HG03135 (cell line): ENCODE data around the gene MTOR.

Experiments
- ATAC-seq: cut with Tn5 transposase; IDR thresholded peaks from one replicate; pipeline ENCODE4 v1.9.1; 2021; ENCODE audit warnings: mild to moderate bottlenecking, moderate library complexity; ENCODE audit not compliant: unreplicated experiment

Gene MTOR

DNA sequence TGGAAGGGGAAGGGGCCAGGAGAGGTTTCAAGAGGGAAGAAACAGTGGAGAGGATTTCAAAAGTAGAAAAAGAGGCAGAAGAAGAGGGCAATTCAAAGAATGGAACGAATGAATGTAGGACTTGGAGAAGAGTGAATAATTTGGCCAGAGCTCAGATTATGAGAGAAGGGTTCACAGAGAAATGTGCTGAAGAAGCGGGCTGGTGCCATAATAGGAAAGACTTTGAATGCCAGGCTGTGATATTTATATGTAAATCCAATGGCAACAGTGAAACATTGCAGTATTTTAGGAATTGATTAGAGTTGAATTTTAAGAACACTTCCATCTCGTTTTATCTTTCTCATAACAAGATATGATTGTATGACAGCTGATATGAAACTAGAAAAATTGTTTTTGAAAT, 109.2 kb downstream of the MTOR start:
- ATAC-seq, result no peak

DNA sequence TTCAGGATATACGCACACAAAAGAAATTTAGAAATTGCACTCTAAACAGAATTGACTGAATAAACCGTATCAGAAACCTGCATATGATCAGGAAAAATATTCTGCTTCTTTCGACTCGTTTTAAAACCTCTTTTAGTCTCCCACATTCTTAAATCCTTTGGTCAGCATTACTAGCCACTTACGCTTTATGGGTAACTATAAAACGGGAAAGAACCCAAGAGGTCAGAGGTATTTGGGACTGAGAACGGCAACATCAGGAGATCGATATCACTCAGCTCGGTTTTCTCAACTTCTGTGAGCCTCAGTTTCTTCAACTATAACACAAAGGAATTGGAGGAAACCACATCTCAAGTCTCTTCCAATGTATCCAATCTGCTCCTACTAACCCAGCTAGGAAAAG, 109.6 kb downstream of the MTOR start:
- ATAC-seq, result no peak

DNA sequence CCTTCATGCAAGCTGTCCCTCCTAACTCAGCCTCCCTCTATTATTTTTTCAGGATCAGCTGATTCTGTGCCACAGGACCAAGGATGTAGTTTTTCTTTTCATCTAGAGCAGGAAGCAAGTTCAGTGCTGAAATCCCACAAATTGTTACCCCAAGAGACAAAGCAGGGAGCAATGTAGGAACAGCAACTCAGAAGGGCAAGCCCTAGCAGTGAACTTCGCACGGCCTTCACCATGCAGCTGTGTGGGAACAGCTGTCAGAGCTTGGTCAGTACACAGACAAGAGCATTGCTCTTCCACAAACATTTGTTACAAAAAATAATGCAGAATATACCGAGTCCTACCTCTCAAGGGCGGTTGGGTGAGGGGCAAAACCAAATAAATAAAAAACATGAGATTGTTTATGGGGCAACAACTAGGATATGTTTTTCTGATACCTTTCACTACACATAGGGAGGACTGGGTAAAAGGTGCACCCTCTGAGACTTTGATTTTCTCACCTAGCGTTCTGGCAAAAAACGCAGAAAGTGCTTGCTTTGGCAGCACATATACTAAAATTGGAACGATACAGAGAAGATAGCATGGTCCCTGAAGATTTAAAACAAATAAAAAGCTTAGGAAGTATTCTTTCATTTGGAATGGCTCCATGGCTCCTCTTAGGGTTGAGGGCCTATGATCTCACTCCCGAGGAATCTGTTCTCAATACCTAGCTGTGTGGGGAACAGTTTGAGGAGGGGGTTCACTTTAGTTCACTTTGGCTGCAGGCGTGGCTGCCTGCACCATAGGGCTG, 110.3 kb downstream of the MTOR start:
- no peak for ATAC-seq

DNA sequence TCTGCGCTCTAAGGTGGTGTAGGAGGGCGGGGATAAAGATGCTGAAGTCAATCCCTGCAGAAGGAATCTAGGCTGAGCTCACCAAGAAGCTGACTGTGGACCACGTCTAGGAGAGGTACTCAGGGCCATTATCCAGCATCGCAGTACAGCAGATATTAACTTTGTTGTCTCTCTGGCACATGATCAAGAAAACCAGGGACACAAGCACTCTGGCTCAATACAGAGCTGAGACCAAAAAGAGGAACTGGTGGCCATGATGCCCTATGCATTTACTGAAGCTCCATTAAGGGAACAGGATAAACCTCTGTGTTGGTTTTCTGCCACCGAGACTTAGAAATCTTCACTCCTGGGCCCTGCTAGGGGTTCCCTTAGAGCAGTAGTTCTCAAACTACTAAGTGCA, 111.2 kb downstream of the MTOR start:
- no peak for ATAC-seq

DNA sequence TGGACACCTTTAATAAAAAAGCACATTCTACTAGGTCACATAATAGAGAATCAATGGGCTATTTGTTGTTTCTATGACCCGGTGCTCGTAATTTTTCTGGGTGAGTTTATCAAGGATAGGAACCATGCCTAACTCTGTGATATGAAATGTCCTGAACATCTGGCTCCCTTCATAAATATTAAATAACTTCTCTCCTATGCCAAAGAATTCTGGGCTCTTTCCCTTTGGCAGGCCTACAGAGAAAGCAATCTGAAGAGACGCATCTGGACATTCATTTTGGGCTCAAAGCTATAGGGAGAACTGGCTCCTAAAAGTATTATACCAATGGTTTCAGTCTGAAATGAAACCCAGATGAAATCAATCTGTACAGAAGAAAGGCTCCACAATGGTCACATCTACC, 112.0 kb downstream of the MTOR start:
- no peak for ATAC-seq

DNA sequence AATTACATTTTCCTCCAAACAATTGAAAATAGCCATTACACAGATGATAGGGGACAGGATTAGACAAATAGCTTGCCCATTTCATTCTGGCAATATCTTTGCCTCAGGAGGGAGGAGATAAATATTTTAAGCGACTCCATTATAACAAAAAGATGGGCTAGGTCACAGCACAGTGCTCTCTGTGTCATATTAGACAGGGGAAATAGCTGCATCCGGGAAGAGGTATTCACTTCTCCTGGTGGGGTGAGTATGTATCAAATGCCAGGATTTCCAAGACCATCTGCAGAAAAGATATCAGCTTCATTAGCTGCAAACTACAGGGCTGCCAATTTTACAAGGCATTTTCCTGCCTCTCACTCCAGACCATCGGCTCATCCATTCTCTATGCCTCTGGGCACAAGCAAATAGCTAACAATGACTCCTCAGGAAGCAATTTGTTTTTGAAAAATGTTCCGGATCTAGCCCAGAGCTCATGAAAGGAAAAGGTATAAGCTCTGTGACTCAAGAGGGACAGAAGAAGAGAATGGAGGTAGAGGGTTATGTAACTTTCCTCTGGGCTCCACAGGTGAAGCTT, 115.1 kb downstream of the MTOR start:
- ATAC-seq, result no peak

DNA sequence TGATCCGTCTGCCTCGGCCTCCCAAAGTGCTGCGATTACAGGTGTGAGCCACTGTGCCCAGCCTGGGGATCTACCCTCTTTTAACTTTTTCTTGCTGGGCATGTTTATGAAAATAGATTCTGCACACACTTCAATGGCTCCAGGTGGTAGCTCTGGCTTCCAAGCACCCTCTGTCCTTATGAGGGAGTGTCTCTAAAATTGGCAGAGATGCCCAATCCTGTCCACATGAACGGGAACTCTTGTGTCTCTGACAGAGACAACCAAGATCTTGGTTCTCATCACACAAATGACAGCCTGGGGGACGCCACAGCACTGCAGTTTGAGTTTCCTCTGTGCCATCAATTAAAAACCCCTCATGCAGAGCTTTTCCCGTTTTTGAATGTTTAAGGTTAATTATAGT, 116.6 kb downstream of the MTOR start:
- ATAC-seq, result no peak

DNA sequence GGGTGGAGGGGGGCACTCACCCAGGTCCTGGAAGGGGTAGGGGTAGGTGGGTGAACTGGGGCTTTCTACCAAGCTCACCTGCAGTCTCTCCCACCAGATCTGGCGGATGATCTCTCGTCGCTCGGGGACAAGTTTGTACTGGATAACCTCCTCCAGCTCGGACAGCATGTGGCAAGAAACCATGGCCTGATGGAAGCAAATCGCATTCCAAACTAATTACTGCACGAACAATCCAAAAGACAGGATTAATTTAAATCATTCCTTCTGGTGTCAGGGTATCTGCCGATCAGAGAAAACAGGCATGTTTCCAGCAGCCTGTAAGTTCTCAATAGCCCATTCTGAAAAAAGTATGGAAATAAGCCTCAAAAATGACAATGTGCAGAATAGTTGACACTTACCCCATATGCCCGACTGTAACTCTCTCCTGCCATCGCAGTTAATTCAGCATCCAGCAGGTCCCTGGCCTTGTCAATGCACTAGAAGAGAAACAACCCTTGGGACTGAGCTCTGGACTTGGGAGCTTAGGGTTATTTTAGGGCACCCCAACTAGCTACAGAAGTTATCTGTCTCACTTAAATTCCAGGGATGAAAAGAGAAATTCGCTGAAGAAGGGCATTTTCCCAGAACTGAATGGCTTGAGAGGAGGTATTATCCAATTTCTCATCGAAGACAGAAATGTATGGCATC, 117.6 kb downstream of the MTOR start:
- ATAC-seq, result no peak

DNA sequence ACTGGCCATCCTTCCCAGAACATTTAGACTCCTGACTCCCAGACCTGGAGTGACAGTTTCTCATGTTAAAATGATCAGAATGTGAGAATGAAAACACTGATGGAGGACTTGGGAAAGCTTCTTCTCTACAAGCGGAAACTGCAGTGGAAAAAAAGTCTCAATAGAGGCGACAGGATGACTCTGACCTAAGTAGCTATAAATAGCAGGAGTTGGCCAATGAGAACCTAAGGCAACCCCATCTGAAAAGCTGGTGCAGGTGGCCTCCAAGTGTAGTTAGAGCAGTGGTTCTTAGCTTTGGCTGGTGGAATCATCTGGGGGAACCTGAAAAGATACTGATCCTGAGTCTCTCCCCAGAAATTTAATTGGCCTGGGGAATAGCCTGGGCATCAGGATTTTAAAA, 118.4 kb downstream of the MTOR start:
- ATAC-seq, result no peak

DNA sequence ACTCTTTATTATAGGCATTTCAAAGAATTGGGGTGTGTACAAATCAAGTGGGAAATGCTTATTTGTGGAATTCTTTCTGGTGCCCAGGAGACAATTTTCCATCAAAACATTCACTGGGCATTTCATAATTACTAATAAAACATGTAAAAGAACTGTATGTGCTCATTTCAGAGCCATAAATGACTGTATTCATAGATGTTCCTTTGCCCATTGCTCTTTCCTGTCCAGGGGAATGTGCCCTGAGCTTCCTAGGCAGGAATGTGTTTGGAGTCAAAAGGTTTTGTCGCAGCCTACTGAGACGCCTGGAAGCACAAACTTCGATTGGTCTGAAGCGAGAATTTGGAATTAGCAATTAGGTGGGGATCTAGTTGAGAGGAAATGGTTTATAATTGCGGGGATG, 119.0 kb downstream of the MTOR start:
- ATAC-seq, result no peak

DNA sequence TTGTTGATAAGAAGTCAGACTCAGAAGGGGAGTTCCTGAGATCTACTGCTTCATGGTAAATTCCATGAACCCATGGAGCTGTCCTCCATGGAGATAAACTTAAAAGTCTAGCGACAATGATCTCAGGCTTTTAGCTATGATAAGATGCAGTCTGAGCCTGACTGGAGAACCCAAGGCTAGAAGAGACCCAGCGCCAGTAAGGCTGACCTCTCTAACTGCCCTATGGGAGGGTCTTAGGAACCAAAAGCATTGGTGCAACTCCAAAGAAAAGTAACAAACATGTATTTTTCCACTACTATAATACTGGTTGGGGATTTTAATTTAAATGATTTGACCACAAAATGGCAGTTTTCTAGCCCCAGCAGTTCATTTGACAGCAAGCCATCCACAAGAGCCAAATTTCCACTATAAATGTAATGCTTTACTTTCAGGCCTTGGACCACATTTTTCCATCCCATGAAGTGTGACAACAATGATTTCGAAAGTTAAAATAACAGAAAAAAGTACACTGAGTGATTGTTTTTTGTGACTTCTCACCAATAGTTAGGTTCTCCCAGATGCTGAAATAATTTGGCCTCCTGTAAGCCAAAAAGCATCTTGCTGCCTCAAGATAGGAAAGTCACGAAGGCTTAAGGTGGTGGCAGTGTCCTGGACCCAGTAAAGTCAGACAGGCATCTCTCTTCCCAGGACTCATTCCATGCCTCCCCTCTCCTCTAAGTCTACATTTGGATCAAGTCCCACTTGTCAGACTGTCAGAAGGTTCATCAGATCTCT, 119.5 kb downstream of the MTOR start:
- ATAC-seq, result no peak

DNA sequence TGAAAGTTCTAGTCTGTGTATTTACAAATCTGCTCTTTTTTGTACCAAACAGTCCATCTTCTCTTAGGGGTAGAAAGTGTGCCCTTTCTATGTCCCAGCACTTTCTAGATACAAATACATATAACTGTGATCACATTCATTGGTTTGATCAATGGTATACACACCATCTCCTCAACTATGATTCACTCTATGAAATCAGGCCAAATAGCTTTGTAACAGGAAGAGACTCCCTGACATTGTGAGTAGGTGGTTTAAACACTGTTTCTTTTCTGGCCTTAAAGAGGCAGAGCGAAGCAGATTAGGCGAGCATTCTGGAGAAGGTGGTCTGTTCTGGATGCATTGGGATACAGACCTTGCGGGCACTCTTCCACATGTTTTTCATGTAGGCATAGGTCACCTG, 123.4 kb downstream of the MTOR start:
- no peak for ATAC-seq

DNA sequence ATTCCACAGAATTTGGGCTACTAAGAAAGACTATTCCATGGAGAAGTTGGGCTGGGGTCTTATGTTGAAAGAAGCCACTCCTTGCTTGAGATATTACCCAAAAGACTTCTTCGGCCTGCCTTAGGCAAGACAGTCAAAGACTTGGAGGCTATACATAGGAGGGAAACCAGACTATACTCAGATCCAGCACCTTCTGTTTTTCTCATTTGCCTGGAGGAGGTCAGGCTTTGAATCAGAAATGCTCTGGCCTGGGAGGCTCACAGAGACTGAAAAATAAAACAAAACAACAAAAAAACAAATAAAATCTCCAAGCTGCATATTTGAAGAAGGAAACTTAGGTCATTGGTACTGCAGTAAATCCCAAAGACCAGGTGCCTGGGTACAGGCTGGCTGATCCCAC, 124.3 kb downstream of the MTOR start:
- no peak for ATAC-seq

DNA sequence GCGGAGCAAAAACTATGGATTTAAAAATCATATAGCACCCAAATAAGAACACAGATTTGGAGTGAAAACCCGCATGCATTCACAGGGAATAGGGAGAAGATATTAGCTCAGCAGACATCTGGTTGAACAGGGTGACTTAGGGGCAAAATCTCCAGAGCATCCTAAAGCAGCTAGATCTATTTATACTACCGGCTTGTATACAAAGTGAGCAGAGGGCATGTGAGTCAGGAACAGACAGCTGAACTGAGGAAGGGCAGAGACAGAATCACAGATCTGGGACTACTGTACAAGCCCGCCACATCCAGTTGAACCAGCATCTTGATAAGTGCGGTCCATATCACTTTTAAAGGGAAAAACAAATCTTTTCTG, 127.5 kb downstream of the MTOR start:
- ATAC-seq, result no peak

DNA sequence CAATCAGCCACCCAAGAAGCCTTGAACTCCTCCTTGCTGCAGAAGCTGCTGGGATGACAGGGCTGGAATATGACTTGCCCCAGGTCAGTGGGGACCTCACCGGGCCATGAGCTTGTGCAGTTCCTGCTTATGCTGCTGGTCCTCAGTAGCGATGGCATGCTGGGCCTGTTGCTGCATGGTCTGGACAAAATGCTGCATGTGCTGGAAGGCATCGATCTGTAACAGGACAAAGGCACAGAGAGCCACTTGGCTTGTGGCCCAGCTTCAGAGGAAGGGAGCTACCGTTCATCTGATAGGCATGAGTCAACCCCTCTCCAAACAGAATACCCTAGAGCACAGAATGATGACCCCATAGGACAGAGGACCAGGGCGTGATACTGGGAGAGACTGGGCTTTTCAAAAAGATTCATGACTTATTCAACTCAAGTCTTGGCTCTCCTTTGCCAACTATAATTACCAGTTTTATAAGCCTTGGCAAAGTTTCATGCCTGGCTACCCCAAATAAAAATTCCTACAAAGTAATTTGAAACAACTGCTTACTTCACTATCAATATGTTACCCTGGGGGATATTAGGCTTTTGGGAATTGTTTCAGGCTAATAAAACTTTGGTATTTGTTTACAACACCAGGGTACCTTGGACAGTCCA, 128.0 kb downstream of the MTOR start:
- ATAC-seq, result no peak

DNA sequence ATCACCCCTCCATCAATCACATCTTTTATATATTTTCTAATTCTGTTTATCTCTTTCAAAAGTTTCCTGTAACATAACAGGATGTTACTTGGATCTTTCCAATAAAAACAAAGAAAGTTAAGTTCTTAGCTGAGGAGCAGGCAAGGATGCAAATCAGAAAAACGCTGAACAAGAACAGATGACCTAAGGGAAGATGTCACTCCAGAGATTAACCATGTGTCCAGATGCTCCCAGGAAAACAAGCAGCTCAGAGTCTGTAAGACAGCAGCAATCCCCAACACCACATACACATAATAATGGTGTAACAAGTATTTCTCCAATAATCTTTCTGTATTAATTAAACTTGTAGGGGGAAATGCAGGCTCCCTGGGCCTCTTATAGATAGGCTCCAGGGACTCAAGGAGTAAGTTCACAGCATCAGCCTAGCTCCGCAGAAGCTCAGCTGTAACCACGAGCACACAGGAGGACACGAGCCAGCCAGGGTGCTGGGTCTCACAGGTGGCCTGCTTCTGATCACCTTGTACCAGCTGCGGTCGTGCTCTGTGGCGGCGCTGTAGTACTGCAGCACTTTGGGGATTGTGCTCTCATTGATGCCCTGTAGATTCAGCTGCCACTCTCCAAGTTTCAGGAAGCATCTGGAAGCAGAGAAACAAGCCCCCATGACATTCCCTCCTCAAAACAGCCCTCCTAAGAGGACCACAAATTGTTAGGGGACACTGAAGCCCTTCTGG, 129.6 kb downstream of the MTOR start:
- no peak for ATAC-seq

DNA sequence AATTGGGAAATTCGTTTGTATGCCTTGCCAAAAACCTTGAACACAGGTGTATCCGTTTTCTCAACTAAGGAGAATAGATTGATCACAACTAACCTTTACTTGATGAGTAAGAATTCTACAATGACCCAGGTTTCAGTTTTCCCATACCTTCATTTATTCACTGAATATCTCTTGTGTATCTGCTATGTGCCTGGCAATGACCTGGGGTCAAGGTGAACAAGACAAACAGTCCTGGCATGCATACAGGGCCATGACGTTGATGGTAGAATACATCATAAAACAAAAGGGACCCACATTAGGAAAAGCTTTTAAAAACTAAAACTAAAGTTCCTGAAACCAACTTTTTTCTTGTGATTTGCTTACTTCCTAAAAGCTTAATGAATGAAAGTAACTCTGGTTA, 130.5 kb downstream of the MTOR start:
- ATAC-seq, result no peak

DNA sequence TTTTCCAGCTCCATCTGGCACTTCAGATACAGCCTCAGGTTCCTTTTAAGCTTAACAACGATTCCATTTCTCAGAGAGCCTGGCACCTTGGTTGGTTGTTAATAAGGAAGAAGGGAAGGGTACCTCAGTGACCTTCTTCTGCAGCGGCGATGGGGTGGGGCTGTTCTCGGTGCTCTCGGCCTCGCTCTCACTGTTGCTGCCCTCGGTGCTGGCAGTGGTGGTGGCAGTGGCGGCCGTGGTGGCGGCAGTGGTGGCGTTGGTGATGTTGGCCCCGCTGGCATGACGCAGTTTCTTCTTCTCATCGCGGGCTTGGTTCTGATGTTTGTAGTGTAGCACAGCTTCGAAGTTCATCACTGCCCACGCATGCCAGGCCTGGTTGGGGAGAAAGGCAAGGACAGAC, 131.9 kb downstream of the MTOR start:
- no peak for ATAC-seq

DNA sequence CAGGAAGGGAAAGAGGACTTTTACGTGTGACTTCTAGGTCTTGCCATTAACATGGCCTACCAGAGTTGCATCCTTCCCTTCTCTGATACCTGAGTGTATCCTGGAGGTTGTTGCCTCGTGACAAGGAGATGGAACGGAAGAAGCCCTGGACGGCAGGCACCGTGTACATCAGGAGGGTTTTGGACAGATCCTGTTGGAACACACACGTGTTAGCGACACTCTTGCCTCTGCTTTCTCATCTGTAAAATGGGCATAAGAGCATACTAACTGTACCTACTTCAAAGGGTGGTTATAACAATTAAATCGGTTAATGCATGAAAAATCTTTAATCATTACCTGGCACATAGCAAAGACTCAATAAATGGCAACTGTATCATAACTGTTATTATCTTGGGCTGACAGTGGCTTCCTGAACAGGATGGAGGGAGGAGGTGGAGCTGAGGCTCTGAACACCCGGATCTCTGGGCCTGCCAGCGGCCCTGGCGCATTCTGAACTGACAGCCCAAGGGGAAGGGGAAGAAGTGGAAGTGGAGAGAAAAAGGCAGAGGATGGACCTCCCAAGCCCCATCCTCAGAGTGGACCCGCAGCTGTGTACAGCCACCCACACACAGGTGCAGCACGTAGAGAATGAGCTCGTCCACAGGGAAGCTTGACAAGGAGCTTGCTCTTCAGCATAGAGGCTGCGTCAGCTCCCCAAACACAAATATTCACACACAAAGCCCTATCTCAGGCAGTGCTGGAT, 132.5 kb downstream of the MTOR start:
- ATAC-seq, result no peak

DNA sequence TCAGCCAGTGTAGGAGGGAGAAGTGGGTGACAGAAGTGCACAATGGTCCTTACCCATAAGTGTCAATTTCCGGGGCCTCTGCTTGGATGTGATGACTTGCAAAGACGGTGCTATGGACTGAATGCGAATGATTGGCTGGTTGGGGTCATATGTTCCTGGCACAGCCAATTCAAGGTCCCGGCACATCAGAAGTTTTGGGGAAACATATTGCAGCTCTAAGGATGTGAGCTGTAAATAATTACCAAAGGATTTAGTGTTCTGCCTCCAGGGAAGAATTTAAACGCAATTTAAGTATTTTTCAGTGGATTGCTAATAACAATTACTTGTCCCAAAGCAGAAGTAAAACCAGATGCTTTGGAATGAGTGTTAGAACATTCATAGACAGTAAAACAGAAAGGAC, 135.8 kb downstream of the MTOR start:
- no peak for ATAC-seq
